ENCODE results near the gene TRIM33. TPM values are rescaled to one million over a fixed set of nuclear protein-coding genes. Genes with fewer than 3 reads are reported as not detected.

Gene TRIM33
- total and polyA plus RNA-seq, 2 of the 13 experiments (the other 11 are each of a cell fraction or from before 2014, with no cell fraction given), result 35.5 to 42.2 TPM

- no peak for TF ChIP-seq ZFP91 (CRISPR knock-in tag; IDR thresholded peaks at IDR 0.05; ENCODE audit: borderline replicate concordance)
- no peak for TF ChIP-seq FIP1L1 (IDR thresholded peaks at IDR 0.05; ENCODE audit: borderline replicate concordance, insufficient read depth, low read depth, low read length)
- TF ChIP-seq PLRG1 (conservative IDR thresholded peaks at IDR 0.05), result no peak
- no peak for TF ChIP-seq ZNF274 (CRISPR knock-in tag; IDR thresholded peaks at IDR 0.05)
- 0 out of 2 replicates have a peak, but pooled peaks have one; percentile 10 for TF ChIP-seq ZNF512B (CRISPR knock-in tag; IDR thresholded peaks at IDR 0.05; ENCODE audit: borderline replicate concordance)
- TF ChIP-seq MYNN (CRISPR knock-in tag; IDR thresholded peaks at IDR 0.05; ENCODE audit: low read depth), result no peak
- TF ChIP-seq ZNF256 (CRISPR knock-in tag; conservative IDR thresholded peaks at IDR 0.05), result no peak
- TF ChIP-seq SOX6 (IDR thresholded peaks at IDR 0.05), result no peak
- peak; percentile 77 for TF ChIP-seq SOX6 (CRISPR knock-in tag; IDR thresholded peaks at IDR 0.05)
- no peak for TF ChIP-seq RNF219 (CRISPR knock-in tag; IDR thresholded peaks at IDR 0.05)
- no peak for TF ChIP-seq ZNF580 (CRISPR knock-in tag; IDR thresholded peaks at IDR 0.05; ENCODE audit: borderline replicate concordance, low read depth)
- no peak for TF ChIP-seq MIER3 (CRISPR knock-in tag; IDR thresholded peaks at IDR 0.05; ENCODE audit: borderline replicate concordance)
- no peak for TF ChIP-seq TRIM24 (CRISPR knock-in tag; IDR thresholded peaks at IDR 0.05)
- TF ChIP-seq ZNF777 (CRISPR knock-in tag; IDR thresholded peaks at IDR 0.05), result no peak
- TF ChIP-seq SMARCE1 (IDR thresholded peaks at IDR 0.05; ENCODE audit: borderline replicate concordance), result no peak
- TF ChIP-seq TEAD2 (CRISPR knock-in tag; IDR thresholded peaks at IDR 0.05), result no peak
- TF ChIP-seq ZFP37 (CRISPR knock-in tag; IDR thresholded peaks at IDR 0.05; ENCODE audit: borderline replicate concordance), result no peak
- no peak for TF ChIP-seq SRSF9 (IDR thresholded peaks at IDR 0.05; ENCODE audit: borderline replicate concordance, insufficient read depth, low read depth, low read length, poor library complexity, severe bottlenecking)
- TF ChIP-seq ZNF781 (CRISPR knock-in tag; IDR thresholded peaks at IDR 0.05; ENCODE audit: borderline replicate concordance, not compliant biosample characterization), result no peak
- TF ChIP-seq GMEB1 (CRISPR knock-in tag; IDR thresholded peaks at IDR 0.05; ENCODE audit: borderline replicate concordance), result no peak
- no peak for TF ChIP-seq ZNF724P (CRISPR knock-in tag; IDR thresholded peaks at IDR 0.05; ENCODE audit: borderline replicate concordance)
These were observed 53.2 kb downstream of the TRIM33 start (continued) for GRCh38 chr1:114457675-114458236.
